NCI-H2029 treated with DMSO at 0.1 percent for 48 hours (cell line): ENCODE results near the gene FER.
"Not testable (repeated sequence)": the region's sequence is repeated elsewhere in the genome, so short reads cannot be mapped to it uniquely, and the experiment has no call there.

Source experiments
- DNase-seq: peaks from one replicate; lab custom pipeline; 2025; lab: John Stamatoyannopoulos, UW

The FER gene

DNA sequence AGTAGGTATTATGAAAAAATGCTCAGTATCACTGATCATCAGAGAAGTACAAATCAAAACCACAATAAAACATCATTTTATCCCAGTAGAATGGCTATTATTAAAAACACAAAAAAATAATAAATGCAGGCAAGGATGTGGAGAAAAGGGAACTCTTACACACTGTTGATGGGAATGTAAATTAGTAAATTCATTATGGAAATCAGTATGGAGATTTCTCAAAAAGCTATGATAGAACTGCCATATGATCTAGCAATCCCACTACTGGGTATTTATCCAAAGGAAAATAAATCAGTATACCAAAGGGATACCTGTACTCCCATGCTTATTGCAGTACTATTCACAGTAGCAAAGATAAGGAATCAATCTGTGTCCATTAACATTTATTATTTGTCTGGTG, 209.6 kb downstream of the FER start:
- DNase-seq: no peak

DNA sequence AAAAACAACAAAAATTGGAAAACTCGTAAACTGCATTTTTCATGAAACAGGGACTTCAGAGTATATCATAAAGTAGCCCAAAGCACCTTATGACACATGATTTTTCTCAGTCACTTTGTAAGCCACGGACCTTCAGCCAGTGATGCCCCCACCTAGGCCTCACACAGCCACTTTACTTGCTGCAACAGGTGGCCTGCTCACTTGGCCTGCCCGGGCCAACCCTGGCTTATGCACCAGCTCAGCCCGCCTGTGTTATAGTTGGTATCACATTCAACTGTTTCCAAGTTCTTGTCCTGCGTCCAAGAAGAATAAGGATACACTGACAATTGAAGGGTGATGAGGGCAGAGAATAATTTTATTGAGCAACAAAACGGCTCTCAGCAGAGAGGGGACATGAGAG, 219.2 kb downstream of the FER start:
- no peak for DNase-seq

DNA sequence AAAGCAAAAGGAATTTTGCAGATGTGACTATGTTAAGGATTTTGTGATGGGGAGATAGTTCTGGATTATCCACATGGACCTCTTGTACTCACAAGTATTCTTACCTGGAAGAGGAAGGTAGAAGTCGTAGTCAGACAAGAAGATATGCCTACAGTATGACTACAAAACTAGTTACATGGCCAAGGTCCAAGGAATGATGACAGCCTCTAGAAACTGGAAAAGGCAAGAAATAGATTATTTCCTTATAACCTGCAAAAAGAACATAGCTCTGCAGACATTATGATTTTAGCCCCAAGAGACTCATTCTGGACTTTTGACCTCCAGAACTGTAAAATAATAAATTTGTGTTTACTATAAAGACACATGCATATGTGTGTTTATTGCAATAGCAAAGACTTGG, 226.9 kb downstream of the FER start:
- no peak for DNase-seq

DNA sequence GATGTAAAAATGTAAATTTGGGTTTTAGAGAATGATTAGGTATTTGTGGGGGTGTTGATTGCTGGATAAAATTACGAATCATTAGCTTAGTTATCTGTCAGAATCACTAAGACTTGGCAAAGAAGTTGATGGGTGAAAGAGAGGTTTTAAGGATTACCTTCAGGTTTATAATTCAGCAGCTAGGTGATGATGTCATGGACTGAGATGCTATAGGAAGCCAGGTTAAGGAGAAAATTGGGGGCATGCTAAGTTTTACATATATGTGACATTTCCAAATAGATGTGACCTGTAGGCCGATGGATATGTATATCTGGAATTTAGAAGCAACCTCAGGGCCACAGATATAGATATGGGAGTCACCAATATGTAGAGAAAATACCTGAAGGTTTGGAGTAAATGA, 228.0 kb downstream of the FER start:
- no peak for DNase-seq

GRCh38 chr5:108983461-108984092, 235.9 kb downstream of the FER start:
- no peak for DNase-seq

- DNase-seq: no peak
Observed at GRCh38 chr5:108989761-108990392, 242.2 kb downstream of the FER start.

DNA sequence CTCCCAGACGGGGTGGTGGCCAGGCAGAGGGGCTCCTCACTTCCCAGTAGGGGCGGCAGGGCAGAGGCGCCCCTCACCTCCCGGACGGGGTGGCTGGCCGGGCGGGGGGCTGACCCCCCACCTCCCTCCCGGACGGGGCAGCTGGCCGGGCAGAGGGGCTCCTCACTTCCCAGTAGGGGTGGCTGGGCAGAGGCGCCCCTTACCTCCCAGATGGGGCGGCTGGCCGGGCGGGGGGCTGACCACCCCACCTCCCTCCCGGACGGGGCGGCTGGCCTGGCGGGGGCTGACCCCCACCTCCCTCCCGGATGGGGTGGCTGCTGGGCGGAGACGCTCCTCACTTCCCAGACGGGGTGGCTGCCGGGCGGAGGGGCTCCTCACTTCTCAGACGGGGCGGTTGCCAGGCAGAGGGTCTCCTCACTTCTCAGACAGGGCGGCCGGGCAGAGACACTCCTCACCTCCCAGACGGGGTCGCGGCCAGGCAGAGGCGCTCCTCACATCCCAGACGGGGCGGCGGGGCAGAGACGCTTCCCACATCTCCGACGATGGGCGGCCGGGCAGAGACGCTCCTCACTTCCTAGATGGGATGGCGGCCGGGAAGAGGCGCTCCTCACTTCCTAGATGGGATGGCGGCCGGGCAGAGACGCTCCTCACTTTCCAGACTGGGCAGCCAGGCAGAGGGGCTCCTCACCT, 244.8 kb downstream of the FER start:
- not testable (repeated sequence) for DNase-seq

GRCh38 chr5:108993440-108993839, 245.7 kb downstream of the FER start:
- DNase-seq: not testable (repeated sequence)

GRCh38 chr5:108997720-108998119, 250.0 kb downstream of the FER start:
- no peak for DNase-seq

GRCh38 chr5:108998216-108998615, 250.5 kb downstream of the FER start:
- DNase-seq: no peak

DNA sequence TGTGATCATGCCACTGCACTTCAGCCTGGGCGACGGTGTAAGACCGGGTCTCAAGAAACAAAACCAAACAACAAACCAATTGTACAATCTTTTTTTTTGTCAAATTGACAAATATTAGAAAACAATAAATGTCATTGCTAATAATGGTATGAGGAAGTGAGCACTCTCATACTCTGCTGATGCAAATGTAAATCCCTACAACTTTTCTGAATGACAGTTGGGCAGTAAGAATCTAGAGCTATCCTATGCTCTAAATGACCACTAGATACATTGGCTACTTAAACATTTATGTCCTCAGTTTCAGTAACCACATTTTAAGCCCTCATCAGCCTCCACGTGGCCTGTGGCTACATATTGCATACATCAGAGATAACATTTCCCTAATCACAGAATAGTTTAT, 256.2 kb downstream of the FER start:
- DNase-seq: no peak

DNA sequence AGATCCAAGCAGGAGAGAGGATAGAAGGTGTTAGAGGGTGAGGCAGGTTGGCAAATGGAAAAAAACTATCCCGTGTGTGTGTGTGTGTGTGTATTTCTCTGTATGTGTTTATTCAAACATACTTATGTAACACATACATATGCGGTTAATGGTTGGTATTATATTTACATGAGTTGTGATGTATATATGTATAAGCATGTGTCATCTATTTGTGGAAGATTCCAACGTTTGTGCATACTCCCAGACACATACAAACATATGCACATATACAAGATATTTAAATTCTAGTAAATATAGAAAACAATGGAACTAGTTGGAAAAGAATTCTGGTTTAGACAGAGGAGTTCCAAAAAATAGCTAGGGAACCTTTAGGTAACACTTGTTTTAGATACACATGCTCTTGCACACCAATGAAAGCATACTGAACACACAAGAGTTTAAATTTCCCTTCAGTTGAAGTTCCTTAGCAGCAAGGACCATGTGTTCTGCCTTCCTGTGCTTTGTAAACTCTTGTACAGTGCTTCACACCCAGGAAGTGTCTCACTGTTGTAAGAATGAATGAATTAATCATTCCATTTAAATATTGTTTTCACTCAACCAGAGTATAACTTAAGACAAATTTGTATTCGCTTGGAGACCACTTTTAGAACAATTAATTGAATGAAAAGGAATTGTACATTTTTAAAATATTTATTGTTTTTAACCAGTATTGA, 257.8 kb downstream of the FER start:
- no peak for DNase-seq

DNA sequence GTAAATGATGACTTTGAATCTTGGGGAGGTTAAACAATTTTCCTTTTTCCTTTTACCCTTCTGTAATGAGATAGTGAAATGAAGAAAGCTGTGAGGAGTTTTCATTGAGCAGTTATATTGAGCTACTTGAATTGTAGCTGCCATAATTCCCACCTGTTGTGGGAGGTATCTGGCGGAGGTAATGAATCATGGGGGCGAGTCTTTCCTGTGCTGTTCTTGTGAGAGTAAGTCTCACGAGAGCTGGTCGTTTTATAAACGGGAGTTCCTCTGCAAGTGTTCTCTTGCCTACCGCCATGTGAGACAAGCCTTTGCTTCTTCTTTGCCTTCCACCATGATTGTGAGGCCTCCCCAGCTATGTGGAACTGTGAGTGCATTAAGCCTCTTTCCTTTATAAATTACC, 258.4 kb downstream of the FER start:
- DNase-seq: no peak

- no peak for DNase-seq
Observed at GRCh38 chr5:109016300-109016699, 268.6 kb downstream of the FER start.

DNA sequence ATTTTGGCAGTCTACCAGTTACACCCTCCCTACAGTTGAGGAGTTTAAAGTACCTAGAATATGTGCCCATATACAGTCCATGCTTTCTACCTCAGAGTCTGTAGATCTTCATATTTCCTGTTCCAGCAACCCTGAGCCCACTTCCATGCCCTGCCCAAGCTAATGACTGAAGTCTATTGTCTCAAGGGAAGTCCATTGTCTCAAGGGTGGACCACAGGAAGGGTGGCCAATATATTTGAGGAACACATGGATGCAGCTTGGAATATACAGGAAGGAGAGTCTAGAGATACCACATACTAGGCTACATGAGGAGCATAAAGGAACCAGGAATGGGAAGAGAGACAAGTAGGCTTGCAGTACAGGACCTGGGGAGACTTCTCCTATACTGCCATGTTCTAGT, 274.4 kb downstream of the FER start:
- DNase-seq: no peak

GRCh38 chr5:109025729-109026128, 278.0 kb downstream of the FER start:
- DNase-seq: not testable (repeated sequence)

- no peak for DNase-seq
Observed at GRCh38 chr5:109027983-109028607, 280.4 kb downstream of the FER start.

GRCh38 chr5:109028608-109029299, 281.1 kb downstream of the FER start:
- no peak for DNase-seq

- DNase-seq: no peak
Observed at GRCh38 chr5:109029847-109030246, 282.1 kb downstream of the FER start.

DNA sequence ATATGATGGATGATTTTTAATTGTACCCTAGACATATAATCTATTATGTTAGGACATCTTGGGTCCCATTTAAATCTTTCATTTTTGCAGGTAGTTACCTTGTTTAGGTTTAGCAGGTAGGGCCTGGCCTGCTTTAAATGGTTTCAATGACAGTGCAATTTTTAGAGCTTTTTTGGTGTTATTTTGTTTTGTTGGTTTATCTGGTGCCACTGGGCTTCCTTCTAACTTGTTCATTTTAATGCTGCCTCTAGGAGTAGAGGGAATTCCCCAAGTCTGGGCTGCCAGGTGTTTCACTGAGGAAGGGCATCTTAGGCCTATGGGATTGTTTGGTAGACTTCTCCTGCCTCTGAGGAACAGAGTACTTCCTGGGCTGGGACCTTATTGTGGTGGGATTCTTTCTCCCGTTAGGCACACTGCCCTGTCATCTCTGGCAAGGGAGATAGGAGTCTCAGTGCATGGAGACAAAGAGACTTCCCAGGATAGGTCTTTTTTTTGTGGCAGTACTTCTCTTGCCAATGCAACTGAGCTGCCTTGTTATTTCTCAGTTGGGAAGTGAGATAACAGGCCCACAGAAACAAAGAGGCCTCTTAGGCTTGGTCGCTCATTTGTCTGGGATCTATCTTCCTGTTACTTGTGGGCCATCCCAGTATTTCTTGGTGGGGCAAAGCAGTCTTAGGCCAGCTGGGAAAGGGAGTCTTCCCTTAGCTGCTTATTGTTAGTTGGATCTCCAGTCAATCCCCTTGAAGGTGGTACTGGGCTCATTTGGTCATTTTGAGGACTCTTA, 282.9 kb downstream of the FER start:
- DNase-seq: no peak

DNA sequence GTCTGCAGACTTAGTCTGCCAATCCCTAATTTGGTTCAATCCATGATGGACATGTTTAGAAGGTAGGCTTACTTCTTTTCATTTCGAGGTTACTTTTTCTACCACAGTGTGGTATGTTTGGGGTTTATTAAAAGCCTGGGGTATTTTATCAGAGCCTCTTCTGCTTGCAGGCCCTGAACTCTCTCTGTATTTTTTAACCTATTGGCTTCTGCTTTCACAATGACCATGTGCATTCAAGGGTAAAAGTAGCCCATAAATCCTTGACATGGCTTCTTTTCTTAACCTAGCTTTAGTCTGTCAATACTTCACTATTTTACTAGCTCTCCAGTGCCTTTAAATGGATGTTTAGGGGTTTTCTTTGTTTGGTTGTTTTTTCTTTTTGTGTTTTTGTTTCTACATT, 286.6 kb downstream of the FER start:
- no peak for DNase-seq
